ENCODE data around the gene HMCN1. TPM values are rescaled to one million over a fixed set of nuclear protein-coding genes. Genes with fewer than 3 reads are reported as not detected.

The HMCN1 gene
- total RNA-seq, 2 experiments from 2014 or later, result under 0.01 TPM; not detected in 1

- POLR2A ChIA-PET, result no interaction called here
These were observed 61.0 kb downstream of the HMCN1 start for GRCh38 chr1:185795181-185795580.

DNA sequence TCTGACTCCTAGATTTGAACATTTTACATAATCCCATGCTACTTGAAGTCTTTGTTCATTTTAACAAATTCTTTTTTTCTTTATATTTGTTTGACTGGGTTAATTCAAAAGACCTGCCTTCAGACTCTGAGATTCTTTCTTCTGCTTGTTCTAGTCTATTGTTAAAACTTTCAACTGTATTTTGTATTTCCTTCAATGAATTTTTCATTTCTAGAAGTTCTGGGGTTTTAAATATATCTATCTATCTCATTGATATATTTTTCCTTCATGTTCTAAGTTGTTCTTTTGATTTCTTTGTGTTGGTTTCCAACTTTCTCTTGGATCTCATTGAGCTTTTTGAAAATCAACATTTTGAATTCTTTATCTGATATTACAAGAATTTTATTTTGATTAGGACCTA, 64.3 kb downstream of the HMCN1 start:
- ChIA-PET POLR2A (no interaction called here), CTCF (no interaction called here)

More at GRCh38 chr1:185795181-185795580, 61.0 kb downstream of the HMCN1 start:
- CTCF ChIA-PET, result no interaction called here

GRCh38 chr1:185803241-185803640, 69.0 kb downstream of the HMCN1 start:
- ChIA-PET POLR2A (no interaction called here), CTCF (no interaction called here)

- ChIA-PET CTCF (no interaction called here), POLR2A (no interaction called here)
These were observed 70.0 kb downstream of the HMCN1 start for GRCh38 chr1:185804206-185804605.

- CTCF ChIA-PET, result no interaction called here
- POLR2A ChIA-PET, result no interaction called here
These were observed 70.4 kb downstream of the HMCN1 start for GRCh38 chr1:185804608-185805007.

- ChIA-PET CTCF (no interaction called here), POLR2A (no interaction called here)
These were observed 73.1 kb downstream of the HMCN1 start for GRCh38 chr1:185807275-185807674.

- ChIA-PET POLR2A (no interaction called here), CTCF (no interaction called here)
These were observed 74.4 kb downstream of the HMCN1 start for GRCh38 chr1:185808631-185809030.

- ChIA-PET CTCF (no interaction called here), POLR2A (no interaction called here)
These were observed 77.0 kb downstream of the HMCN1 start for GRCh38 chr1:185811073-185811709.

- CTCF ChIA-PET, result no interaction called here
These were observed 78.7 kb downstream of the HMCN1 start for GRCh38 chr1:185812934-185813333.

DNA sequence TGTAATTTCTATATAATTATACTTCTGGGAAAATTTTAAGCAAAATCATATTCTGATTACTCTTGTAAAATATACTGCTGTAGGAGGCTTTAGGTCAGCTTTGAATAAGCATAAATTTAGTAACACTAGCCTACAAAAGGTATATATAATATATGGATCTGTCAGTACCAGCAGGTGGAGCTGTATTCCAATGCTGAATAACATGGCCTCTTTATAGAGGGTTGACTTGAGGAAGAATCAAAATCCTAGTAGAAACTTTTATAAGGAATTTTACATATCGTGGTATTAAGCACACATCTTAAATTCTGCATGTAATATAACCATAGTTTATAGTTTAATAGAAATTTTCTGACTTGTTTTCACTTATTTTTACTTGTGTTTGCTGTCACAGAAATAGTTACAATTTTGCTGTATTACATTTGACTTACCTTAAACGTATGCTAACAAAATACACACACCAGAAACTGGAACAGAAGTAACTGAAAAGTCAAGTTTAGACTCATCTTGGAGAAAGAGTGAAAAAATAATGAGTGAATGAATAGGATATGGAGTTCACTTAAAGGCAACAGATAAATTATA, 79.3 kb downstream of the HMCN1 start:
- POLR2A ChIA-PET, result no interaction called here
- CTCF ChIA-PET, result no interaction called here

More at GRCh38 chr1:185812934-185813333, 78.7 kb downstream of the HMCN1 start:
- POLR2A ChIA-PET, result no interaction called here

GRCh38 chr1:185816460-185816859, 82.3 kb downstream of the HMCN1 start:
- POLR2A ChIA-PET, result no interaction called here
- CTCF ChIA-PET, result no interaction called here

- POLR2A ChIA-PET, result no interaction called here
- CTCF ChIA-PET, result no interaction called here
These were observed 85.6 kb downstream of the HMCN1 start for GRCh38 chr1:185819798-185820197.

DNA sequence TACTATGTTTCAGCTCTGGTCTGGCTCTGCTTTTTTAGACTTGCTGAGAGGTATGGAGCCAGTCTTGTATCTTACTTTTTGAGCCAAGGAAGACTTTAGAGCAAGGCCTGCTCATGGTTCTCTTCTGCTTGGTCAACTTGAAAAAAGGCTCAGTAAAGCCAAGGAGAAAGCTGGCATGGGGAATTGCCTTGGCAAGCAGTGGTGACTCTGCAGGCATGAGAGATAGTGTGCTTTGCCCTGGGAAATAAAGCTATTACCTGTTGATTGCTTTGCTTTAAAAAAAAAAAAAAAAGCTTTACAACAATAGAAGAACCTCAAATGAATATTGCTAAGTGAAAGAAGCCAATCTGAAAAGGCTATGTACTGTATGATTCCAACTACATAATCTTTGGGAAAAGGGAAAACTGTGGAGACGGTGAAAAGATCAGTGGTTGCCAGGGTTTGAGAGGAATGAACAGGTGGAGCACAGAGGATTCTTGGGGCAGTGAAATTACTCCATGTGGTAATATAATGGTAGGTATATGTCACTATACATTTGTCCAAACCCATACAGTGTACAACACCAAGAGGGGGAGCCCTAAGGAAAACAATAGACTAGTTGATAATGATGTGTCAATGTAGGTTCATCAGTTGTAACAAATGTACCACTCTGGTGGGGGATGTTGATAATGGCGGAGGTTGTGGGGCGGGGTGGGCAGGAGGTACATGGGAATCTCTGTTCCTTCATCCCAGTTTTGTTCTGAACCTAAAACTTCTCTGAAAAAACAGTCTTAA, 87.6 kb downstream of the HMCN1 start:
- ChIA-PET POLR2A (no interaction called here), CTCF (no interaction called here)

DNA sequence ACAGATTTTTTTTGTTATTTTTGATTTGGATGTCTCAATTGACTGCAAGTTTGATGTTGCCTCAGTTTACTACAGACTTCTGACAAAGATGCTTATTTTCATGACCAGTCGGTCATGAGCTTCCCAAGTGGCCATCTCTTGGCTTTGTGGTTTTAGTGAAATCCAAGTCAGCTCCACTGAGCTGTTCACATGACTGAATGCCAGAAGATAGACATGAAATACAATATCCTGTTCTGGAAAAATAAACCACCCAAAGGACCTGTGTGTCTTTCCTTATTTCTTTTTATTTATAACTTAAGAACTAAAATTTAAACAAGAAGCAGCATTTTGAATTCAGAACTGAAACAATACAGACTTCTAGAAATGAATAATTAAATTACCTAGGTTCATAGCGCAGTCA, 89.3 kb downstream of the HMCN1 start:
- ChIA-PET POLR2A (interaction anchor here (0.6 kb wide), 1 partner anchor 35 kb away, joined by 5 read pairs; no protein-coding TSS in a partner anchor), CTCF (no interaction called here)

DNA sequence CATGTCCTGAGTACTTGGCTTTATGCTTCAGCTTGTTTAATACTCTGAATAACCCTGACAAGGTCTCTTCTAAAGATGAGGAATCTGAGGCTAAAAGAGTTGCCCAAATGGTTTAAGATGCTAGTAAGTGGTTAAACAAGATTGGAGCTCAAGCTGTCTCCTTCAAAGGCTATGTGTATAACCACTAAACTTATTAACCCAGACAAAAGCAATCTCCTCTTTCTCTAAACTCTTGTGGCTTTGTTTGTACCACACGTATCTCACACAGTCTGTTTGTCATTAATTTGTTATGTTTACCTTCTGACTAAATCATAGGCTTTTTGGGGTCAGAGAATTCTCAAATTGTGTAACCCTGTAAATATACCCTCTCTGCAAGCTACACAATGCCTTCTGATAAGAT, 89.9 kb downstream of the HMCN1 start:
- POLR2A ChIA-PET, result no interaction called here

GRCh38 chr1:185825556-185825955, 91.4 kb downstream of the HMCN1 start:
- CTCF ChIA-PET, result no interaction called here

More for the DNA sequence above, 89.9 kb downstream of the HMCN1 start:
- CTCF ChIA-PET, result no interaction called here

DNA sequence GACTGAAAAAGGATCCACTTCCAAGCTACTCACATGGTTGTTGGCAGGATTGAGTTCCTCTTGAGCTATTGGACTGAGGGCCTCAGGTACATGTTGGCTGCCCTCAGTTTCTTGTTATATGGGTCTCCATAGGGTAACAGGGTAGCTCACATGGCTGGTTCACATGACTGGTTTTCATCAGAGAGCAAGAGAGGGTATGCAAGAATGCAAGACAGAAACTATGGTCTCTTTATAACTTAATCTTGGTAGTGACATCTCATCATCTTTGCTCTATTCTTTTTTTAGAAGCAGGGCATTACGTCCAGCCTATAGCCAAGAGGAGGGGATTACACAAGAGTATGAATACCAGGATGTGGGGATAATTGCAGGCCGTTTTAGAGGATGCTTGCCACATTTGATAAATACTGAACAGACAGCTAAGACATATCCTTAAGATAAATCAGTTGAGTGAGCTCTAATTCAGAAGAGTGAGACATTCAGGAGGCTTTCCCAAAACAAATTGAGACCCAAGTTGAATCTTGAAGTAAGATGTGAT, 100.2 kb downstream of the HMCN1 start:
- CTCF ChIA-PET, result no interaction called here
- POLR2A ChIA-PET, result no interaction called here

More at GRCh38 chr1:185825556-185825955, 91.4 kb downstream of the HMCN1 start:
- POLR2A ChIA-PET, result no interaction called here

GRCh38 chr1:185835191-185835590, 101.0 kb downstream of the HMCN1 start:
- ChIA-PET POLR2A (no interaction called here), CTCF (no interaction called here)

- POLR2A ChIA-PET, result no interaction called here
- CTCF ChIA-PET, result no interaction called here
These were observed 103.5 kb downstream of the HMCN1 start for GRCh38 chr1:185837711-185838110.

DNA sequence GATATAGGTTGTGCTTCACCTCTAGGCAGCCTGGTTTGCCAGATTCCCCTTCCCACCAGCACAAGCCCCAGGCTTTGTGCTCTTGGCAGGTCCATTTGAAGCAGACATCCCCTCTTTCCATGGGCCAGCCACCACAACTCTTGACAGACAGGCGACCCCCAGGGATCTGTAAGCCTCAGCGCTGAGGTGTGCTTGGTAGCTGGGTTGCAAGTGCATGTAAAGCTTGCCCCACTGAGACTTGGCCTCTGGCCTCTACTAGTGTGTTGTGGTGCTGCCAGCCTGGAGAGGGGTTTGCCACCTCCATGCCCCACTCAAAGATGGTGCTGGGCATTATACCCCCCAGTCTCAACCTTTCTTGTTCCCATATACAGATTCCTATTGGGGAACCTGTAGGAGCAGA, 103.9 kb downstream of the HMCN1 start:
- ChIA-PET CTCF (no interaction called here), POLR2A (no interaction called here)

GRCh38 chr1:185840880-185841279, 106.7 kb downstream of the HMCN1 start:
- POLR2A ChIA-PET, result no interaction called here
- CTCF ChIA-PET, result no interaction called here

All from activated CD8-positive, alpha-beta memory T cell treated with anti-CD3 and anti-CD28 coated beads for 36 hours (primary cell).